GM12891 (cell line): ENCODE results near the gene PCDHGB2.
"Not testable (repeated sequence)": the region's sequence is repeated elsewhere in the genome, so short reads cannot be mapped to it uniquely, and the experiment has no call there.

ENCODE experiments used
- POLR2A ChIP-seq: IDR thresholded peaks from 2 replicates; pipeline ENCODE4 v1.6.1; 2011; ENCODE audit warnings: low read depth, low read length, control low read depth
- POLR2AphosphoS5 ChIP-seq: IDR thresholded peaks from 2 replicates; pipeline ENCODE4 v1.6.1; 2011; ENCODE audit warnings: low read depth, low read length, control low read depth
- SPI1 ChIP-seq: IDR thresholded peaks from 2 replicates; pipeline ENCODE4 v1.6.1; 2011; ENCODE audit warnings: low read depth, low read length, control low read depth
- TAF1 ChIP-seq: IDR thresholded peaks from 2 replicates; pipeline ENCODE4 v1.6.1; 2011; ENCODE audit warnings: low read depth, low read length, control low read depth

- TF ChIP-seq POLR2A, TAF1, SPI1, POLR2AphosphoS5: not testable (repeated sequence)
Measured at GRCh38 chr5:141397756-141398551, 38.2 kb downstream of the PCDHGB2 start, which contains the start of gene PCDHGB5.
